Psoas muscle (tissue), 8 donors: ENCODE results near the gene ABCG1. TPM values are rescaled to one million over a fixed set of nuclear protein-coding genes. Genes with fewer than 3 reads are reported as not detected.

Source experiments
- ATAC-seq, 4 donors: fragments of 200-7000 bp; cut with Tn5 transposase; one replicate each; pipeline ENCODE4 v1.9.1; 2020; ENCODE audit warnings: moderate library complexity in 3 of 4, mild to moderate bottlenecking in 2 of 4
- DNase-seq, 2 donors: peaks; one replicate each; pipeline ENCODE4 v3.0.0-alpha.2; 2020
- H3K27ac ChIP-seq: fragments of 200-600 bp; one replicate; pipeline ENCODE4 v1.8.0; 2022
- H3K27me3 ChIP-seq, 3 donors: fragments of 200-600 bp in 1 of 3; one replicate each; pipeline versions ENCODE4 v1.6.1 to v1.8.0; 2013 to 2022; ENCODE audit warnings: low read length in 2 of 3, mild to moderate bottlenecking in 2 of 3, moderate library complexity in 1 of 3; ENCODE audit not compliant: insufficient read depth in 3 of 3
- H3K36me3 ChIP-seq, 2 donors: fragments of 200-600 bp in 1 of 2; one replicate each; pipeline versions ENCODE4 v1.6.1 to v1.8.0; 2013 to 2022; ENCODE audit warnings: low read depth in 1 of 2, mild to moderate bottlenecking in 1 of 2, moderate library complexity in 1 of 2; ENCODE audit not compliant: insufficient read depth in 1 of 2
- H3K4me1 ChIP-seq: fragments of 200-600 bp; one replicate; pipeline ENCODE4 v1.8.0; 2022
- H3K4me3 ChIP-seq: fragments of 200-600 bp; one replicate; pipeline ENCODE4 v1.8.0; 2022; ENCODE audit warnings: mild to moderate bottlenecking
- H3K9me3 ChIP-seq: fragments of 200-600 bp; one replicate; pipeline ENCODE4 v1.8.0; 2022
- CTCF ChIP-seq: fragments of 200-600 bp; IDR thresholded peaks from one replicate; pipeline ENCODE4 v1.8.0; 2022; ENCODE audit warnings: antibody characterized with exemption
- WGBS, 3 donors: extraction: QIAGEN DNeasy Blood & Tissue Kit; methylation state at CpG; one replicate each; pipeline versions ENCODE4 v1.1.6 to v1.1.7; 2013; 5-methylcytosine and 5-hydroxymethylcytosine counted together
- intact Hi-C, 2 donors: fragments of 100-400 bp; cut with DNase I; formaldehyde crosslinking; loops; one replicate each; pipeline versions ENCODE4 v1.11.0 to v1.14.2; 2022
- polyA plus RNA-seq, 3 donors: library from polyadenylated mRNA; stranded (reverse); fragments of 200-250 nt; gene quantifications; one replicate each; pipeline ENCODE4 v1.2.3, GENCODE V29; 2013
- total RNA-seq, 4 donors: library from RNA; stranded (reverse); fragmentation: NEBNext Ultra II Directional in 2 of 4; extraction: Animal tissue kit (Norgen Biotek cat#: 25700) in 2 of 4; gene quantifications; one replicate each; pipeline versions ENCODE4 v1.2.1 to v1.2.4, GENCODE V29; 2021 to 2023
- donor health status: healthy with polysubstance abuse.
- donor health status: DM: no; HTN: no; CAD: no; lungs with moderate emphysema.
- donor health status: Bipolar disorder and iron deficiency.
- donor health status: healthy.
- donor health status: DM: yes; HTN: yes; CAD: no.
- donor health status: DM: no; HTN: no; CAD: no.
- donor health status: DM: no; HTN: no; CAD: no.
- donor health status: DM: yes; HTN: yes; CAD: no.

Gene ABCG1
- total and polyA plus RNA-seq, 7 donors, result 2.9 to 35.8 (median 4.4) TPM

DNA sequence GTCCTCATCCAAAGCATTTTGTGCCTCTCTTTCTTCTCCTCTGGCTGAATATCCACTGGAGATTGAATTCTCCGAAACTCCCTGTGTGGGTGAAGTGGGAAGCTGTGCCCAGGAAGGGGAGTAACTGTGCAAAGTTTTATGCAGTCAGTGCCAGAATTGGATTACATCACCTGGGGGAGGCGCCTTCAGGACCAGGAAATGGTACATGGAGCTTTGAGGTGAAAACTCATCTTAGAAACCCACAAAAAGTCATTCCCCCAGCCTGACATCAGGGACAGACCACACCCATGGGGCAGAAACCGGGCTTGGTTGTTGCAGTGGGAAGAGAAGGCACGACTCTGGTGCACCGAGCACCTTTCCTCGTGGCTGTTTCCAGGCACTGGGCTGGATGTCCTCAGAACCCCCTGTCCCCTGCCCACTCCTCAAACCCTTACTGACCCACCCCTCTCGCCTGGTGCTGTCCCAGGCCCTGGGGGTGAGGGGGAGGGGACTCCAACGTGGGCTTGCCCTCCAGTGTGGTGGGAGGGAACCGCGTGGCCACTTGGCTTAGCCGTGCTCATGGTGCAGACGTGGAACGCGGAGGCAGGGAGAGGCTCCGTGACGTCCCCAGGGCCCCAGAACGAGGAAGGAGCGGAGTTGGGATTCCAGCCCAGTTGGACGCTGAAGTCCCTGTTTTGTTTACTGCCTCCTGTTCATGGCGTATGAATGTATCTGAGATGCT is 80.5 kb downstream of the ABCG1 start:
- Histone ChIP-seq H3K27ac (peak overlapping the region; percentile 58), H3K36me3 (peaks cover 0 to 35% of the 10 kb centered on the region in 2 donors), H3K27me3 (no peaks in the 10 kb centered on the region), H3K4me3 (no peak overlapping the region), H3K4me1 (peaks cover 5% of the 10 kb centered on the region), H3K9me3 (no peaks in the 10 kb centered on the region)
- TF ChIP-seq CTCF, result no peak
- intact Hi-C loops, result no loop called here
- WGBS, 3 donors, result 66 to 75% (median 68%) methylated on average over 19 to 20 of the region's 20 CpGs
- DNase-seq (peak in 1 of 2 donors; percentile 72), ATAC-seq (peak in 2 of 4 donors; percentile 18 to 45)

- H3K9me3 ChIP-seq, result no peaks in the 10 kb centered on the region
- WGBS, 3 donors, result 78 to 85% (median 85%) methylated on average over 7 of the region's 7 CpGs
- no peak for ATAC-seq
- no peak for TF ChIP-seq CTCF
- no peaks in the 10 kb centered on the region for H3K27me3 ChIP-seq
- peaks cover 0 to 30% of the 10 kb centered on the region in 2 donors for H3K36me3 ChIP-seq
- peaks cover 5% of the 10 kb centered on the region for H3K4me1 ChIP-seq
- no peak for DNase-seq
- no peak overlapping the region for H3K4me3 ChIP-seq
- no peak overlapping the region for H3K27ac ChIP-seq
- intact Hi-C loops, result no loop called here
Measured at GRCh38 chr21:42300045-42300583, 81.2 kb downstream of the ABCG1 start.

GRCh38 chr21:42300956-42301355 is 82.0 kb downstream of the ABCG1 start:
- Histone ChIP-seq H3K9me3 (no peaks in the 10 kb centered on the region), H3K27me3 (peaks cover 0 to 4% (median 0%) of the 10 kb centered on the region in 3 donors), H3K4me1 (peaks cover 5% of the 10 kb centered on the region), H3K27ac (peak overlapping the region; percentile 55), H3K4me3 (no peak overlapping the region), H3K36me3 (peaks cover 0 to 24% of the 10 kb centered on the region in 2 donors)
- ATAC-seq (no peak), DNase-seq (no peak)
- intact Hi-C loops, result no loop called here
- no peak for TF ChIP-seq CTCF
- 81 to 89% (median 88%) methylated on average over 9 of the region's 9 CpGs for WGBS, 3 donors

DNA sequence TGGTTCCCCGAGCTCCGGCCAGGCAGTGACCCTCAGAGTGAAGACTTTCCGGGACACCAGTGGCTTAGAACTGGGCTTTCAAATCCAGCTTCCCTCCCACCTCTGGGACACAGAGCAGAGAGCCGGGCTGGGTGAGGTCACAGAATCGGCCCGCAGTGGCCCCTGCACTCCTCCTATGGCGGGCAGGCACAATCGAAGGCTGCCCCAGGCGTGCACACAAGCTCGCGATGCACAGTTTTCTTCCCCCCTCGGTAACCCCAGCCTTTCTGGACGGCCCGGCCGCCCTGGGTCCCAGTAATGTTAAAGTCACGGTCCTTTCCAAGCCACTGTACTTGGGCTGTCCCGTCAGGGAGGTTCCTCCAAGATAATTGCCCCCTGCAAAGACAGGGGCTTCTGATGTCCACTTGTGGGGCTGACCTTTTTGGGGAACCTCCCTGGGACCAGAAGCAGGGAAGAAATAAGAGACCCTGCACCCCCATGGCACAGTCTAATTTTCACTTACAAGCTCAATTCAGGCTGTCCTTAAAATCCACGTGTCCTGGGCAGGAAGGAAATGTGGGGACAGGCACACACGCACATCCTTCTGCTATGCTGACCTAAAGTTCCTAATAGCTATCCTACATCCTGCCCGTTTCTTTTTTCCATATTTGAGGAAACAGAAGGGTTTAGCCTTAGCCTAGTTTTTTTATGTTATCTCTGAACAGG is 82.6 kb downstream of the ABCG1 start:
- ATAC-seq, result peak in 2 of 4 donors; percentile 34 to 63
- intact Hi-C loops, result no loop called here
- H3K4me3 ChIP-seq, result no peak overlapping the region
- H3K9me3 ChIP-seq, result no peaks in the 10 kb centered on the region
- H3K27ac ChIP-seq, result peak overlapping the region; percentile 55
- no peak for TF ChIP-seq CTCF
- DNase-seq, result no peak
- peaks cover 5% of the 10 kb centered on the region for H3K4me1 ChIP-seq
- peaks cover 0 to 6% (median 0%) of the 10 kb centered on the region in 3 donors for H3K27me3 ChIP-seq
- 69 to 70% (median 69%) methylated on average over 20 of the region's 20 CpGs for WGBS, 3 donors
- H3K36me3 ChIP-seq, result peaks cover 0 to 18% of the 10 kb centered on the region in 2 donors
